K562 (cell line): Measurements from ENCODE around the gene HARS2. TPM values are rescaled to one million over a fixed set of nuclear protein-coding genes. Genes with fewer than 3 reads are reported as not detected.

Source experiments
- CBX2 ChIP-seq: fragments of 200-600 bp; sonication (generic); IDR thresholded peaks from one replicate; pipeline ENCODE4 v1.6.1; 2012; ENCODE audit warnings: mild to moderate bottlenecking, low read length, inconsistent platforms; ENCODE audit not compliant: insufficient read depth, poor library complexity, severe bottlenecking
- CSDE1 ChIP-seq, 2 experiments: fragments of 450-650 bp; IDR thresholded peaks; 2 replicates each; pipeline ENCODE4 v1.6.1; 2016; ENCODE audit warnings: mild to moderate bottlenecking in 1 of 2
- HDAC1 ChIP-seq, 2 experiments: fragments of 450-650 bp; IDR thresholded peaks; 2 replicates each; pipeline ENCODE4 v1.6.1; 2016 to 2017; ENCODE audit warnings: inconsistent platforms in 1 of 2, mild to moderate bottlenecking in 1 of 2, moderate library complexity in 1 of 2
- HNRNPK ChIP-seq: fragments of 200-400 bp; formaldehyde crosslinking; IDR thresholded peaks from one replicate; pipeline ENCODE4 v1.6.1; 2018; ENCODE audit warnings: mild to moderate bottlenecking, low read depth, low read length; ENCODE audit not compliant: poor library complexity, severe bottlenecking
- IRF2 ChIP-seq: sonication (generic); formaldehyde crosslinking; IDR thresholded peaks from 2 replicates; pipeline ENCODE4 v1.8.1; 2022; ENCODE audit warnings: mild to moderate bottlenecking, missing genetic modification reagents
- KAT8 ChIP-seq: fragments of 450-650 bp; IDR thresholded peaks from 2 replicates; pipeline ENCODE4 v1.6.1; 2016; ENCODE audit warnings: low read depth, mild to moderate bottlenecking
- KHSRP ChIP-seq: fragments of 450-650 bp; IDR thresholded peaks from 2 replicates; pipeline ENCODE4 v1.6.1; 2017
- MITF ChIP-seq: IDR thresholded peaks from 2 replicates; pipeline ENCODE4 v1.6.1; 2014; ENCODE audit warnings: antibody characterized with exemption
- MXD1 ChIP-seq: fragments of 250-450 bp; sonication (Bioruptor Pico); IDR thresholded peaks from 2 replicates; pipeline ENCODE4 v1.8.0; 2021; ENCODE audit warnings: borderline replicate concordance, mild to moderate bottlenecking, moderate library complexity; ENCODE audit not compliant: poor library complexity, severe bottlenecking
- NFE2 ChIP-seq: IDR thresholded peaks from 2 replicates; pipeline ENCODE4 v1.6.1; 2014; ENCODE audit warnings: antibody characterized with exemption, low read depth
- NR2C2 ChIP-seq, 2 experiments: fragments of 200-800 bp in 1 of 2; sonication (Bioruptor generic) in 1 of 2; sonication (generic) in 1 of 2; formaldehyde crosslinking in 1 of 2; IDR thresholded peaks; 2 replicates each; pipeline versions ENCODE4 v1.6.1 to v1.8.0; 2016 to 2022; ENCODE audit warnings: mild to moderate bottlenecking in 1 of 2, missing compliant biosample characterization in 1 of 2, missing genetic modification characterization in 1 of 2, missing genetic modification reagents in 1 of 2
- NR2F6 ChIP-seq: fragments of 450-650 bp; formaldehyde crosslinking; IDR thresholded peaks from 2 replicates; pipeline ENCODE4 v1.4.0; 2020; ENCODE audit warnings: mild to moderate bottlenecking
- PRPF4 ChIP-seq: fragments of 200-400 bp; formaldehyde crosslinking; IDR thresholded peaks from one replicate; pipeline ENCODE4 v1.6.1; 2017; ENCODE audit warnings: low read length, low read depth, mild to moderate bottlenecking; ENCODE audit not compliant: insufficient read depth, poor library complexity, severe bottlenecking
- SAFB ChIP-seq: fragments of 200-400 bp; formaldehyde crosslinking; IDR thresholded peaks from 2 replicates; pipeline ENCODE4 v1.6.1; 2017; ENCODE audit warnings: low read depth, low read length, borderline replicate concordance
- SMAD3 ChIP-seq: fragments of 450-650 bp; formaldehyde crosslinking; conservative IDR thresholded peaks from 2 replicates; pipeline ENCODE4 v1.4.0; 2020; ENCODE audit warnings: mild to moderate bottlenecking
- XRCC4 ChIP-seq: IDR thresholded peaks from one replicate; pipeline ENCODE4 v1.6.1; 2011; ENCODE audit not compliant: insufficient read depth, insufficient read length; ENCODE audit errors: extremely low read depth
- XRCC5 ChIP-seq: fragments of 200-400 bp; formaldehyde crosslinking; IDR thresholded peaks from 2 replicates; pipeline ENCODE4 v1.6.1; 2017; ENCODE audit warnings: low read depth, mild to moderate bottlenecking, low read length
- ZC3H11A ChIP-seq: IDR thresholded peaks from 2 replicates; pipeline ENCODE4 v1.6.1; 2012; ENCODE audit warnings: low read depth, low read length, improper control_type of control experiment
- ZNF398 ChIP-seq: fragments of 250-450 bp; sonication (Bioruptor Pico); IDR thresholded peaks from 2 replicates; pipeline ENCODE4 v1.8.0; 2021; ENCODE audit warnings: moderate library complexity, mild to moderate bottlenecking, inconsistent platforms
- ZNF444 ChIP-seq: fragments of 250-450 bp; sonication (Bioruptor Pico); IDR thresholded peaks from 2 replicates; pipeline ENCODE4 v1.4.0; 2020; ENCODE audit warnings: mild to moderate bottlenecking, moderate library complexity
- ZNF707 ChIP-seq: fragments of 250-450 bp; sonication (Bioruptor Pico); conservative IDR thresholded peaks from 2 replicates; pipeline ENCODE4 v1.8.0; 2022; ENCODE audit warnings: inconsistent platforms, mild to moderate bottlenecking, moderate library complexity
- ZNF778 ChIP-seq: fragments of 450-650 bp; formaldehyde crosslinking; IDR thresholded peaks from 2 replicates; pipeline ENCODE4 v1.4.0; 2020; ENCODE audit warnings: mild to moderate bottlenecking, moderate library complexity
- polyA plus RNA-seq, 8 experiments: library from polyadenylated mRNA; depleted of rRNA in 4 of 8; stranded (reverse) in 5 of 8; unstranded in 3 of 8; fragments of >200 nt; fragmentation: Nextera tagmentation in 2 of 8; fragmentation: Illumina TruSeq in 1 of 8; extraction: Ambion mirVana in 2 of 8; extraction: Trizol in 1 of 8; gene quantifications; 2 replicates each; pipeline versions ENCODE4 v1.2.1 to v1.2.3, GENCODE V29; 2011 to 2014; ENCODE audit warnings: inconsistent platforms in 1 of 8, missing spikeins in 1 of 8
- total RNA-seq, 7 experiments: library from RNA; depleted of rRNA in 6 of 7; stranded (reverse); fragments of >200 nt in 6 of 7; fragmentation: Illumina TruSeq in 2 of 7; extraction: Trizol in 2 of 7; gene quantifications; 2 replicates each; pipeline versions ENCODE4 v1.2.1 to v1.2.3, GENCODE V29; 2011 to 2021; ENCODE audit warnings: low replicate concordance in 1 of 7
- TF ChIP-seq, protein P1 (sequence below): sonication (generic); formaldehyde crosslinking; IDR thresholded peaks from 2 replicates; pipeline ENCODE4 v1.5.0; 2020; ENCODE audit warnings: missing genetic modification reagents

The HARS2 gene
- total and polyA plus RNA-seq, 9 of the 15 experiments (the other 6 are each of a cell fraction or from before 2014, with no cell fraction given): 8.5 to 41.6 (median 27.1) TPM

- TF ChIP-seq NR2C2 (CRISPR knock-in tag; IDR thresholded peaks at IDR 0.05): peak; percentile 67
- peak; percentile 83 for TF ChIP-seq NR2C2 (tag; IDR thresholded peaks at IDR 0.05)
- TF ChIP-seq SAFB: no peak
- no peak for TF ChIP-seq ZC3H11A
- peak in 1 of 2 experiments; percentile 92; a peak in 2 of 4 replicates for TF ChIP-seq HDAC1 (IDR thresholded peaks at IDR 0.05)
- TF ChIP-seq PRPF4: no peak
- no peak for TF ChIP-seq XRCC4
- TF ChIP-seq NFE2: no peak
- no peak for TF ChIP-seq CSDE1 (IDR thresholded peaks at IDR 0.05)
- TF ChIP-seq ZNF707 (CRISPR knock-in tag): no peak
- no peak for TF ChIP-seq MITF
- no peak for TF ChIP-seq ZNF444 (CRISPR knock-in tag)
- TF ChIP-seq IRF2 (CRISPR knock-in tag): no peak
- TF ChIP-seq HNRNPK: no peak
- no peak for TF ChIP-seq SMAD3 (CRISPR knock-in tag)
- TF ChIP-seq KAT8: no peak
- TF ChIP-seq, protein P1, sequence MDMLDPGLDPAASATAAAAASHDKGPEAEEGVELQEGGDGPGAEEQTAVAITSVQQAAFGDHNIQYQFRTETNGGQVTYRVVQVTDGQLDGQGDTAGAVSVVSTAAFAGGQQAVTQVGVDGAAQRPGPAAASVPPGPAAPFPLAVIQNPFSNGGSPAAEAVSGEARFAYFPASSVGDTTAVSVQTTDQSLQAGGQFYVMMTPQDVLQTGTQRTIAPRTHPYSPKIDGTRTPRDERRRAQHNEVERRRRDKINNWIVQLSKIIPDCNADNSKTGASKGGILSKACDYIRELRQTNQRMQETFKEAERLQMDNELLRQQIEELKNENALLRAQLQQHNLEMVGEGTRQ (CRISPR knock-in tag): no peak
- no peak for TF ChIP-seq ZNF778 (CRISPR knock-in tag)
- no peak for TF ChIP-seq ZNF398 (CRISPR knock-in tag)
- no peak for TF ChIP-seq MXD1
- TF ChIP-seq NR2F6 (CRISPR knock-in tag): no peak
- no peak for TF ChIP-seq KHSRP
- no peak; the same call in 1 of the 2 replicates for TF ChIP-seq XRCC5
- TF ChIP-seq CBX2: no peak
These were observed 26.7 kb upstream of the HARS2 start, which contains the start of gene WDR55 (continued) for GRCh38 chr5:140664359-140665119.
